ENCODE results near the gene BMP4.

DNA sequence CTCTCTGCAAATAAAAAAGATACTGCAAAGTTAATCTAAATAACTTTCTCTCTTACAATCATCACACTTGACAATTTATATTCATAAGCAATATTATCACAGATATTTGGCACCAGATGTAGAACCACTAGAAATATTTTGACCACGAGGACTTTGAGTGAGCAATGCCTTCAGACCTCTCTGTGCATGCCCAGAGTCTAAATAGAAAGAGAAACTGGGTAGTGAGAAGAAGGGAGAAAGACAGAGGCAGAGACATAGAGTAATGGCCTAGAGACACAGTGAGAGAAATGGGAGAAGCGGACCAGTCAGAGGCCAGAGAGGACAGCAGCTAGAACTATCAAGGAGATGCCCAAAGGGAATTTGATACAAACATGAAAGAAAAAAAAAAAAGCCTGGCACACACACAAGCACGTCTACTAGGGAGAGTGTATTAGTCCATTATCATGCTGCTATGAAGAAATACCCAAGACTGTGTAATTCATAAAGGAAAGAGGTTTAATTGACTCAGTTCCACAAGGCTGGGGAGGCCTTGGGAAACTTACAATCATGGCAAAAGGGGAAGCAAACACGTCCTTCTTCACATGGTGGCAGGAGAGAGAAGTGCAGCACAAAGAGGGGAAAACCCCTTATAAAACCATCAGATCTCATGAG is 41.1 kb downstream of the BMP4 start:
- TF ChIP-seq, protein P1, sequence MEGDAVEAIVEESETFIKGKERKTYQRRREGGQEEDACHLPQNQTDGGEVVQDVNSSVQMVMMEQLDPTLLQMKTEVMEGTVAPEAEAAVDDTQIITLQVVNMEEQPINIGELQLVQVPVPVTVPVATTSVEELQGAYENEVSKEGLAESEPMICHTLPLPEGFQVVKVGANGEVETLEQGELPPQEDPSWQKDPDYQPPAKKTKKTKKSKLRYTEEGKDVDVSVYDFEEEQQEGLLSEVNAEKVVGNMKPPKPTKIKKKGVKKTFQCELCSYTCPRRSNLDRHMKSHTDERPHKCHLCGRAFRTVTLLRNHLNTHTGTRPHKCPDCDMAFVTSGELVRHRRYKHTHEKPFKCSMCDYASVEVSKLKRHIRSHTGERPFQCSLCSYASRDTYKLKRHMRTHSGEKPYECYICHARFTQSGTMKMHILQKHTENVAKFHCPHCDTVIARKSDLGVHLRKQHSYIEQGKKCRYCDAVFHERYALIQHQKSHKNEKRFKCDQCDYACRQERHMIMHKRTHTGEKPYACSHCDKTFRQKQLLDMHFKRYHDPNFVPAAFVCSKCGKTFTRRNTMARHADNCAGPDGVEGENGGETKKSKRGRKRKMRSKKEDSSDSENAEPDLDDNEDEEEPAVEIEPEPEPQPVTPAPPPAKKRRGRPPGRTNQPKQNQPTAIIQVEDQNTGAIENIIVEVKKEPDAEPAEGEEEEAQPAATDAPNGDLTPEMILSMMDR (IDR thresholded peaks at IDR 0.05) = no peak
- no peak for TF ChIP-seq POLR2A (IDR thresholded peaks at IDR 0.05)
- no peak for TF ChIP-seq POLR2AphosphoS5 (IDR thresholded peaks at IDR 0.05)

Measured in suprapubic skin (tissue), 4 donors.